K562 treated with DMSO at 1 percent for 4 hours (cell line): Measurements from ENCODE around the gene KIF21B. TPM values are rescaled to one million over a fixed set of nuclear protein-coding genes. Genes with fewer than 3 reads are reported as not detected.

Experiments
- total RNA-seq: library from RNA; unstranded; fragments of 300-600 nt; gene quantifications from 2 replicates; pipeline ENCODE4 v1.2.3, GENCODE V29; 2022; ENCODE audit not compliant: insufficient read depth

The KIF21B gene
- 4.4 and 6.6 TPM in 2 replicates for total RNA-seq

GRCh38 chr1:201023517-201023902 lies at the start of gene KIF21B:
Gene KIF21B, minus strand, starts transcription at chr1:201023714. Its CDS starts 331 bp downstream, at chr1:201023383.

Other genes with a start within 250 kb of the KIF21B start
- gene GPR25, start 150.7 kb downstream of the KIF21B start, total RNA-seq = not detected in 2 replicates
- gene INAVA, start 128.8 kb downstream of the KIF21B start, total RNA-seq = not detected in 2 replicates
- gene CACNA1S, start 88.7 kb upstream of the KIF21B start, total RNA-seq = not detected in 2 replicates
- not detected in 2 replicates for gene ASCL5, start 103.5 kb upstream of the KIF21B start, total RNA-seq
- gene TMEM9, start 130.8 kb upstream of the KIF21B start, total RNA-seq = 106 and 109 TPM in 2 replicates
- not detected in 2 replicates for gene IGFN1, start 167.1 kb upstream of the KIF21B start, total RNA-seq